ENCODE measurements around the gene TLCD3B. TPM values are rescaled to one million over a fixed set of nuclear protein-coding genes. Genes with fewer than 3 reads are reported as not detected.

The TLCD3B gene
- total RNA-seq = not detected

- no peak within 1 kb of the TSS for H3K4me3 ChIP-seq
- WGBS, 2 donors = 1 to 2% methylated on average over 21 to 27 of the region's 27 CpGs
Observed at GRCh38 chr16:30030841-30031413, at the start of gene TLCD3B. TSS of gene TLCD3B (minus strand) at chr16:30031271. CDS start at chr16:30030527, 744 bp downstream.

DNA sequence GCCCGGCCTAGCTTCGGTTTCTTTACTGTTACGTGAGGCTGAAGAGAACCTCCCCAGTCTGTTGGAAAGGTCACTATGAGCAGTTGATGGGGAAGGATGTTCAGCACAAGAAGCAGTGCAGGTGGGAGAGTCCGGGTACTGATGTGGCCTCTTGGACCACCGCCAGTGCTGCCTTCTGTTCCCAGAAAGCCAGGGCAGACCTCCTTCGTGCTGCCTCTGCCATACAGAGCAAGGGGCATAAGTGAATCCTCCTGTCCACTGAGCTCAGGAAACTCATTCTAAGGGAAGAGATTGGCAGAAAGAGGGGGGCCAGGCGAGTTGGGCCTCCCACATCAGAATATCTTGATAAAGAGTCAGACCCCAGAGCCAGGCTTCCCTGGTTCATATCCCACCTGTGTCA is 48.4 kb upstream of the TLCD3B start:
- Histone ChIP-seq H3K9me3 (no peaks in the 10 kb centered on the region), H3K27me3 (no peaks in the 10 kb centered on the region), H3K4me3 (no peak overlapping the region), H3K27ac (no peak overlapping the region), H3K36me3 (peaks cover 9 to 72% (median 22%) of the 10 kb centered on the region in 3 donors), H3K4me1 (peaks cover 0 to 47% (median 11%) of the 10 kb centered on the region in 4 donors)
- 84 to 93% methylated on average over 7 of the region's 7 CpGs for WGBS, 2 donors
- TF ChIP-seq EP300 (IDR thresholded peaks at IDR 0.05) = no peak
- TF ChIP-seq POLR2A (IDR thresholded peaks at IDR 0.05) = no peak
- no peak for TF ChIP-seq CTCF (IDR thresholded peaks at IDR 0.05)
- no peak for DNase-seq (ENCODE audit: low spot score in 2 of 2)

More at GRCh38 chr16:30030841-30031413, at the start of gene TLCD3B:
- peaks cover 0 to 8% (median 4%) of the 10 kb centered on the region in 4 donors for H3K4me1 ChIP-seq
- no peak for DNase-seq (ENCODE audit: low spot score in 2 of 2)
- TF ChIP-seq CTCF (IDR thresholded peaks at IDR 0.05) = no peak
- no peak for TF ChIP-seq EP300 (IDR thresholded peaks at IDR 0.05)
- TF ChIP-seq POLR2A (IDR thresholded peaks at IDR 0.05) = no peak
- no peak within 1 kb of the TSS for H3K27ac ChIP-seq
- no peaks in the 10 kb centered on the region for H3K36me3 ChIP-seq
- peaks cover 0 to 94% of the 10 kb centered on the region in 2 donors for H3K27me3 ChIP-seq
- no peaks in the 10 kb centered on the region for H3K9me3 ChIP-seq

GRCh38 chr16:30078744-30079143 is 47.7 kb upstream of the TLCD3B start:
- peaks cover 9 to 65% (median 22%) of the 10 kb centered on the region in 3 donors for H3K36me3 ChIP-seq
- 84 to 91% methylated on average over 7 of the region's 7 CpGs for WGBS, 2 donors

GRCh38 chr16:30077656-30078055 is 46.6 kb upstream of the TLCD3B start:
- Histone ChIP-seq H3K27ac (peak overlapping the region in 1 of 4 donors; percentile 17), H3K4me3 (peak overlapping the region in 1 of 4 donors; percentile 100), H3K9me3 (no peaks in the 10 kb centered on the region), H3K4me1 (peaks cover 0 to 42% (median 11%) of the 10 kb centered on the region in 4 donors), H3K27me3 (no peaks in the 10 kb centered on the region), H3K36me3 (peaks cover 9 to 65% (median 11%) of the 10 kb centered on the region in 3 donors)
- DNase-seq (ENCODE audit: low spot score in 2 of 2) = no peak
- TF ChIP-seq EP300 (IDR thresholded peaks at IDR 0.05) = no peak
- no peak for TF ChIP-seq POLR2A (IDR thresholded peaks at IDR 0.05)
- TF ChIP-seq CTCF (IDR thresholded peaks at IDR 0.05) = no peak
- WGBS, 2 donors = 60 to 63% methylated on average over 6 of the region's 6 CpGs

More at GRCh38 chr16:30078744-30079143, 47.7 kb upstream of the TLCD3B start:
- Histone ChIP-seq H3K9me3 (no peaks in the 10 kb centered on the region), H3K27ac (no peak overlapping the region), H3K27me3 (no peaks in the 10 kb centered on the region), H3K4me1 (peaks cover 0 to 42% (median 11%) of the 10 kb centered on the region in 4 donors), H3K4me3 (no peak overlapping the region)
- TF ChIP-seq EP300 (IDR thresholded peaks at IDR 0.05) (no peak), CTCF (IDR thresholded peaks at IDR 0.05) (no peak), POLR2A (IDR thresholded peaks at IDR 0.05) (no peak)
- no peak for DNase-seq (ENCODE audit: low spot score in 2 of 2)

- Histone ChIP-seq H3K36me3 (peaks cover 8 to 65% (median 8%) of the 10 kb centered on the region in 3 donors), H3K9me3 (no peaks in the 10 kb centered on the region), H3K27me3 (no peaks in the 10 kb centered on the region), H3K27ac (peak overlapping the region; percentile 62 to 95 (median 92)), H3K4me3 (peak overlapping the region; percentile 84 to 100 (median 96)), H3K4me1 (peaks cover 0 to 42% (median 11%) of the 10 kb centered on the region in 4 donors)
- TF ChIP-seq EP300 (IDR thresholded peaks at IDR 0.05) (no peak), CTCF (IDR thresholded peaks at IDR 0.05) (no peak), POLR2A (IDR thresholded peaks at IDR 0.05) (no peak)
- no peak for DNase-seq (ENCODE audit: low spot score in 2 of 2)
- 2% methylated on average over 16 to 33 of the region's 33 CpGs for WGBS, 2 donors
Observed at GRCh38 chr16:30076276-30076791, 45.3 kb upstream of the TLCD3B start.

Measured in tibial nerve (tissue), 4 donors.